A673 (cell line): ENCODE data around the gene DSCAML1.

Source experiments
- CTCF ChIP-seq: fragments of 300-800, 200-600 bp; sonication (generic); conservative IDR thresholded peaks from 2 replicates; pipeline ENCODE4 v1.5.1; 2017; ENCODE audit warnings: low read depth, mild to moderate bottlenecking, antibody characterized with exemption, low read length, moderate library complexity, mixed read lengths
- EZH2 ChIP-seq: fragments of 200-600 bp; sonication (generic); IDR thresholded peaks from 2 replicates; pipeline ENCODE4 v1.6.1; 2017; ENCODE audit warnings: borderline replicate concordance, low read depth, mild to moderate bottlenecking, mixed read lengths, antibody characterized with exemption, low read length; ENCODE audit not compliant: poor library complexity, severe bottlenecking

DNA sequence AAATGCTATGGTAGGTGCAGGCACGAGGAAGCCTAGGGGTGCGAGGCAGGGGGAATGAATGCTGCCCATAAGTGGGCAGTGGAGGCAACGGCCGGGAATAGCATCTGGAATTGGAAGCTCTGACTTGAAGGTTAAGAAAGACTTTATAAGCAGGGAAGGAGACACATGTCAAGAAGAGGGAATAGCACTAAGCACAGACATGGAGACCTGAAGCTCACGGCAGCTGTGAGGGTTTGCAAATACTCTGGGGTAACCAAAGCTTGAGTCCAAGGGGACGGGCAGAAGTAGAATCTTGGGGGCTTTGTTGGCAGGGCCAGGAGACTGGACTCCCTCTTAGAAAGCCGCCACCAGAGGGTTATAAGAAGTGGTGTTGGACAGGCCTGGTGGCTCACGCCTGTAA is 356.8 kb downstream of the DSCAML1 start:
- no peak for TF ChIP-seq CTCF
- TF ChIP-seq EZH2: no peak
